ENCODE measurements around the gene NOL4.
"Not testable (repeated sequence)": the region's sequence is repeated elsewhere in the genome, so short reads cannot be mapped to it uniquely, and the experiment has no call there.

NOL4 gene, protein sequence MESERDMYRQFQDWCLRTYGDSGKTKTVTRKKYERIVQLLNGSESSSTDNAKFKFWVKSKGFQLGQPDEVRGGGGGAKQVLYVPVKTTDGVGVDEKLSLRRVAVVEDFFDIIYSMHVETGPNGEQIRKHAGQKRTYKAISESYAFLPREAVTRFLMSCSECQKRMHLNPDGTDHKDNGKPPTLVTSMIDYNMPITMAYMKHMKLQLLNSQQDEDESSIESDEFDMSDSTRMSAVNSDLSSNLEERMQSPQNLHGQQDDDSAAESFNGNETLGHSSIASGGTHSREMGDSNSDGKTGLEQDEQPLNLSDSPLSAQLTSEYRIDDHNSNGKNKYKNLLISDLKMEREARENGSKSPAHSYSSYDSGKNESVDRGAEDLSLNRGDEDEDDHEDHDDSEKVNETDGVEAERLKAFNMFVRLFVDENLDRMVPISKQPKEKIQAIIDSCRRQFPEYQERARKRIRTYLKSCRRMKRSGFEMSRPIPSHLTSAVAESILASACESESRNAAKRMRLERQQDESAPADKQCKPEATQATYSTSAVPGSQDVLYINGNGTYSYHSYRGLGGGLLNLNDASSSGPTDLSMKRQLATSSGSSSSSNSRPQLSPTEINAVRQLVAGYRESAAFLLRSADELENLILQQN

GRCh38 chr18:34224423-34225217 is at the start of gene NOL4:
Gene NOL4, minus strand, starts transcription at chr18:34224913. Its CDS starts 1,660 bp downstream, at chr18:34223253.
- no peak for DNase-seq (ENCODE audit: low spot score)

- not testable (repeated sequence) for DNase-seq (ENCODE audit: low spot score)
These were observed 41.3 kb upstream of the NOL4 start for GRCh38 chr18:34266029-34266428.

GRCh38 chr18:34261865-34262780 is 37.4 kb upstream of the NOL4 start:
- no peak for DNase-seq (ENCODE audit: low spot score)

DNA sequence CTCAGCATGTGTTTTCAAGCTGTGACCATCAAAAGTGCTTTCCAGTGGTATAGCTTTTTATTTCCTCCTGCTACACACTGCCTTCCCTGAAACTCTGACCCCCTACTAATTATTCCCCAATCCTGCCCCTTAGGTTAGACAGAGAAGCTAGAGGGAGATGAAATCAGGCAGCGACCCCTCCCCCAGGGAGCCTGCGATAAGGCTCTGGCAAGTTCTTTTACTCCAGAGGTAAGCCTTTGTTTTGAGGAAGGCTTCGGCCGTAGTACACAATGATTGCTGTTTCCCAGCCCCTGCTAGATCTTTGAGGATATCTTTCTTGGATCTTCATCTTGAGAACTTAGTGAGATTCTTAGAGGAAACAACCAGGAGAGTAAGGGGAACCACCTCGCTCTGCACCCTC is 33.5 kb upstream of the NOL4 start:
- no peak for DNase-seq (ENCODE audit: low spot score)

DNA sequence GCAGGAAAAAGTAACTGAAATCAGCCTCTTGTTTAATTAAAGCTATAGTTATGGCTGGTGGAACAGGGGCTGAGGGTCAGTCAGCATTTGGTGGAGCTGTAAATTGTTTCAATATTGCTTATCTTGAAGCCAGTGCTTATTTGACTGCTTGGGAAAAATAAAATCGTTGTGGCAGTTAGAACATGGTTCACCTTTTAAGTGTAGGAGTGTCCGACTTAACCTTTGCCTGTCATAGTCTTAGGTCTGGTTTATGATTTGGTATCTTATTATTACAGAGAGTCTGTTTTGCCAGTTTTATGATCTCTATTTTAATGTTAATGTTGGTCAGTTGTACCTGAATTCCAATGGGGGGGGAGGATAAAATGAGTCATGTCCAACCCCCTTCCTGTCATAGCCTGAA is 27.2 kb upstream of the NOL4 start:
- DNase-seq (ENCODE audit: low spot score): no peak

DNA sequence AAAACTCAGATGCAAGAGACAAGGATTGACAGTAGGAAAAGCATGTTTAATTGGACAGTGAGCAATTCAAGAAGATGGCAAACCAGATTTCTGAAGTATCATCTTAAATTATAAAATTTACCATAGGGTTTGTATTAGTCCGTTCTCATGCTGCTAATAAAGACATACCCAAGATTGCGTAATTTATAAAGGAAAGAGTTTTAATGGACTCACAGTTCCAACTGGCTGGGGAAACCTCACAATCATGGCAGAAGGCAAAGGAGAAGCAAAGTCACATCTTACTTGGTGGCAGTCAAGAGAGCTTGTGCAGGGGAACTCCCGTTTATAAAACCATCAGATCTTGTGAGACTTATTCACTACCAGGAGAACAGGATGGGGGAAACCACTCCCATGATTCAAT is 24.0 kb upstream of the NOL4 start:
- no peak for DNase-seq (ENCODE audit: low spot score)

DNA sequence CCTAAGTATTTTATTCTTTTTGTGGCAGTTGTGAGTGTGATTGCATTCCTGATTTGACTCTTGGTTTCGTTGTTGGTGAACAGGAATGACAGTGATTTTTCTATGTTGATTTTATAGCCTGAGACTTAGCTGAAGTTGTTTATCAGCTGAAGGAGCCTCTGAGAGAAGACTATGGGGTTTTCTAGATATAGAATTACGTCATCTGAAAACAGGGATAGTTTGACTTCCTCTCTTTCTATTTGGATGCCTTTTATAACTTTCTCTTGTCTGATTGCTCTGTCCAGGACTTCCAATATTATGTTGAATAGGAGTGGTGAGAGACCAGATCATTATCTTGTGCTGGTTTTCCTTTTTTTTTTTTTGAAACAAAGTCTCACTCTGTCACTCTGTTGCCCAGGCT is 18.0 kb upstream of the NOL4 start:
- no peak for DNase-seq (ENCODE audit: low spot score)

- not testable (repeated sequence) for DNase-seq (ENCODE audit: low spot score)
These were observed 9.2 kb upstream of the NOL4 start for GRCh38 chr18:34233781-34234388.

DNA sequence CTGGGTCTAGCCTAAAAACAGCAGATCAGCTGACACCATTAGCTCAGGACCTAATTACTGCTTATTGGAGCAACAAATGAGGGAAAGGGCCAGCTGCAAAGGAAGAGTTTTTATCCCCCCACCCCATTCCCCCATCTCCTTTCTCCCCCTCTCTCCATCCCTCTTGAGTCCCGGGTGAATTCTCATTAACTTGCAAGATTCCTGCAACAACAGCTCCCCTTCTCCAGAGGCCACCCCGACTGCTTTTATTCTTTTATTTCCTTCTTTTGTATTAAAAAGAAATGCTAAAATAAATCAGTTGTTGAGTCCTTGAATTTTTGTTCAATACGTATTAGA is 473 bp upstream of the NOL4 start:
- DNase-seq (ENCODE audit: low spot score): no peak

DNA sequence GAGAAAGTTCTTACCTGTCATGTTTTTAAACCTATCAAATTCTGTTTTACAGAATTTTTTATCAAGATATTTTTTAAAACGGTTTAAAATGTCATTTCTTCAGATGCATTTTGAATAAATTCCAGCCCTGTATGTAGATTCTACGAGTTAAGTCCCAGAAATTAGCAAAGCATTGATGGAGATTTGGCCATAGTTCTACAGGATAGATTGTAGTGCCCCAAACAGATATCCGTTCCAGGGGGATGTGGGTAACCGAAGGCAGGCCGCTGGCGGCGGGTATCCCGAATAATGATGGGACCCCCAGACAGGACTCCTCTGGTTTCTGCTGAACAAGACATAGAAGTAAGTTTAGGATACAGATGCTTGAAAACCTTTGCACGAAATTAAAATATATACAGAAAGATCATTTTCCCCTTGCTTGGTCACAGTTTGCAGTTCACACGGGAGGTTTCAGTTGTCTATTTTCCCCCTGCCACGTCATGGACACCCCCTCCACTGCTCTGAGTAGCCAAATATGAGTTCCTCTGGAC is 755 bp downstream of the NOL4 start:
- no peak for DNase-seq (ENCODE audit: low spot score)

DNA sequence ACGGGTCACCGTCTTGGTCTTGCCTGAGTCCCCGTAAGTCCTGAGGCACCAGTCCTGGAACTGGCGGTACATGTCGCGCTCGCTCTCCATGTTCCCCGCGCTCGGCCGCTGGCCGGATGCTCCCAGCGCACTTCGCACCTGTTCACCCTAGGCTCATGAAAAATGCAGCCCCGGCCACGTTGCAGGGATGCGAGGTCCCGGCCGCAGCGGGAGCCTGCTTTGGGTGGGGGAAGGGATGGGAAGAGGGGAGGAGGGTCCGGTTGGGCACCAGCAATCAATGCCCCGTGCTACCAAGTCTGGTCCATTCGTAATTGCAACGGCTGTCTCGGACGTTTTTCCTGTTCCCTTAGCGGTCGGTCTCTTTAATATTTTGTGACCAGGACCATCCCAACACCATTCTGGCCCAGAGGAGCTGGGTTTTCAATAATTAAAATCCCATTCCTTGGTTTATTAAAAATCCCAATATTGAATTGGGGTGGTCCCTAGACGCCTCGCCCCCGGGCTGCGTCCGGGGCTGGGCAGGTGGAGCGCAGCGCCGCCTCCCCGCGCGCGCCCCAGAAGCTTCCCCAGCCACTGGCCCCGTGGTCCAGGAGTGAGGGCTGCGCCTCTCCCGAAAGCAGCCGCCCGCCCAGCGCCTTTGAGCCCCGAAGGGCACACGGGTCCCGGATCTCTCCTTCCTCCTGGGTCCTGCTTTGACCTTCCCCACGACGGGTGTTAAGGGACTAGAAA is 1.4 kb downstream of the NOL4 start:
- DNase-seq (ENCODE audit: low spot score): no peak

DNA sequence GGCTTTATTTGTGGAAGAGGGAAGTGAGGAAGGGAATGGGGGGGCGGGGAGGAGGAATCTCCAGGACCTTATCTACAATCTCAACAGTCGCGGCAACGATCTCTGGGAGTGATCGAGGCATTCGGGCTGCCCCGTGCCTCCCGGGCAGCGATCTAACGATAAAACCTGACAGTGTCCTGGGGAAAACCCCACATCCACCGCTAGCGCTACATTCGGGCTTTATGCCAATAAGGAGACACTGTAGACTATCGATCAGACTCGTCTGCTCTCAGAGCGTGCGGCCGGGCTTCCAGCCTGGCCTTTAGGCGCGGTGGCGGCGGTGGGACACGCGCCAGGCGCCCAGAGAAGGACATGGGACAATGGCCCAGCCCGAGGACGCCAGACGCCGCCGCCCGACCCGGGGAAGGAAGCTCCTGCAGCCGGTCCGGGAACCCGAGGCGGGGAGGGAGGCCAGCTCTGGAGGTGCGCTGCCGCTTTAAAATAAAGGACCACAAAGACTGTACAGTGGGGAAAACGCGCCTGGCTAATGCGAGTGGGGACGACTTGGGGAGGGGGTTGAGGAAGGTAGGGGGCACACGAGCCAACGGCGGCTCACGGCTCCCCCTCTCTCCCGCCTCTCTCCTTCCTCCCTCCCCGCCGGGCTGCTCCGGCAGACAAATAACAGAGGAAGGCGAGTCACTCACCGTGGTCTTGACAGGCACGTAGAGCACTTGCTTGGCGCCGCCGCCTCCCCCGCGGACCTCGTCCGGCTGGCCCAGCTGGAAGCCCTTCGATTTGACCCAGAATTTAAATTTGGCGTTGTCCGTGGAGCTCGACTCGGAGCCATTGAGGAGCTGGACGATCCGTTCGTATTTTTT is 2.2 kb downstream of the NOL4 start:
- DNase-seq (ENCODE audit: low spot score): no peak

GRCh38 chr18:34221971-34222306 is 2.8 kb downstream of the NOL4 start:
- DNase-seq (ENCODE audit: low spot score): no peak

- DNase-seq (ENCODE audit: low spot score): no peak
These were observed 4.5 kb downstream of the NOL4 start for GRCh38 chr18:34220081-34220815.

DNA sequence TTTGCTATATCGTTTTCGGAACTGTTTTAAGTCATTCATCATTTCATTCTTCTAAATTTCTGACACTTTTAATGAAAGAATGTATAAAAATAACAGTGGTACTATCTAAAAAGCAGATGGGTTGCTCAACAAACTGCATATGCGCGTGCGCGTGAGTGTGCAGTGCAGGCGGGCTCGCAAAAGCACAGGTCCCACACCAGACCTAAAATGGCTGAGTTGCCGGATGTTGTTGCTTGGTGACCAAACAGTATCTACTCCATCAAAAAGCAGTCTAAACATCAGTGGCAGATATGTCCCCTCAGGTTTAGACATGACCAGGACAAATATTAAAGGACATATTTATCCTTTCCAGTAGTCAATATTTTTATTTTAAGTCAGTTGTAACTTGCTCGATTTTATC is 5.1 kb downstream of the NOL4 start:
- no peak for DNase-seq (ENCODE audit: low spot score)

DNA sequence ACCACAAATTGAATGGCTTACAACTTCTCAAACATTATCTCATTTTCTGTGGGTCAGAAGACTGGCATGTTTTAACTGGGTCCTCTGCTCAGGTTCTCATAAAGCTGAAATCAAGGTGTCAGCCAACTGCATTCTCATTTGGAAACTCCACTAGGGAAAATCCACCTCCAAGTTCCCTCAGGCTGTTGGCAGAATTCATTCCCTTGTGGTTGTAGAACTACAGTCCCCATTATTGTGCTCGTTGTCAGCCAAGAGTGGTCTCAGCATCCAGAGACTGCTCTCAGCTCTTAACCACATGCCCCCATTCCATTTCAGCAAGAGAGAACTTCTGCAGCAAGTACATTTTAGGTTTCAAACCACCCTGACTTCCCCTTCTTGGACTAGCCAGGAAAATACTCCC is 12.2 kb downstream of the NOL4 start:
- DNase-seq (ENCODE audit: low spot score): no peak

GRCh38 chr18:34207344-34207851 is 17.3 kb downstream of the NOL4 start:
- DNase-seq (ENCODE audit: low spot score): no peak

DNA sequence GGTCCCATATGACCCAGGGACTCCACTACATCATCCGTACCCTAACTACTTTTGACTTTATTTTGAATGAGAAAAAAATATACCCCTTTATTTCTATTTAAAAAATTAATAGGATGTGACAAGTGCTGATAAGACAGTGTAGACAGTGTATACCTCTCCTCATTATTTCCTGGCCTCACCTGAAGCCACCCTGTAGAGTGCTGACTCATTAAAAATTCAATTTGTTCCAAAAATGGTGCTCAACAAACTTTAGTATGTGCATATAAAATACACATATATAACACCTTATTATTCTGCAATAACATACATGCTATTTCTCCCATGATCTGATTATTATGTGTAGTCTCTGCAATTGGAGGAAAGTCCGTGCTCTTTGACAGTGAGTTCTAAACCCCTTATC is 20.8 kb downstream of the NOL4 start:
- DNase-seq (ENCODE audit: low spot score): no peak

- no peak for DNase-seq (ENCODE audit: low spot score)
These were observed 28.5 kb downstream of the NOL4 start for GRCh38 chr18:34196256-34196655.
